RCC 7860 (cell line): ENCODE data around the gene ELF4.

Experiments used
- DNase-seq: peaks from one replicate; pipeline ENCODE4 v3.0.0-alpha.2; 2015; ENCODE audit warnings: low spot score
- FAIRE-seq: peaks from 2 replicates; lab custom pipeline; 2012; peaks lifted over from hg19 to GRCh38; lab: Jason Lieb, UNC

ELF4 gene

GRCh38 chrX:130115119-130115885 lies 5.0 kb upstream of the ELF4 start:
- FAIRE-seq (peak; percentile 99), DNase-seq (peak; percentile 93)

DNA sequence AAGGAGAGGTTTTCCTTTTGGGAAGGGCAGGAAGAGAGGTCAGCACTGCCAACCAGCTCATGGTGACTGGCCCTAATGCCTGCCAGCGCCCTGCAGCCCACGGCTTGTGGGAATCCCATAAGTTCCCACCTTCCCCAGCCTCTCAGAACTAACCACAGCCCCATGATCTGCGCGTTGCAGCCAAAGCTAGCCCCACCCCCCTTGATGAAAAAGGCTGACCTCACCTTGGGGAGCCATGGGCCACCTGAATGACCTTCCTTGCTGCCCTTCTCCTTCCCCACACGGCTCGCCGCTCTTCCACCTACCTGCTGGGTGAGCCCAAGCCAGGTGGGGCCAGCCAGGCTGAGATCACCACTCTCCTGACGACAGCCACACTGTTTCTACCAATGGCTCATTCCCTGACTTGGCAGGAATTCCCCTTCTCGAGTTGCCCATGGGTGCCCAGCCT lies 3.9 kb upstream of the ELF4 start:
- DNase-seq (peak; percentile 72), FAIRE-seq (peak; percentile 80)

- FAIRE-seq (no peak), DNase-seq (no peak)
Observed at GRCh38 chrX:130111220-130112154, 1.2 kb upstream of the ELF4 start.

DNA sequence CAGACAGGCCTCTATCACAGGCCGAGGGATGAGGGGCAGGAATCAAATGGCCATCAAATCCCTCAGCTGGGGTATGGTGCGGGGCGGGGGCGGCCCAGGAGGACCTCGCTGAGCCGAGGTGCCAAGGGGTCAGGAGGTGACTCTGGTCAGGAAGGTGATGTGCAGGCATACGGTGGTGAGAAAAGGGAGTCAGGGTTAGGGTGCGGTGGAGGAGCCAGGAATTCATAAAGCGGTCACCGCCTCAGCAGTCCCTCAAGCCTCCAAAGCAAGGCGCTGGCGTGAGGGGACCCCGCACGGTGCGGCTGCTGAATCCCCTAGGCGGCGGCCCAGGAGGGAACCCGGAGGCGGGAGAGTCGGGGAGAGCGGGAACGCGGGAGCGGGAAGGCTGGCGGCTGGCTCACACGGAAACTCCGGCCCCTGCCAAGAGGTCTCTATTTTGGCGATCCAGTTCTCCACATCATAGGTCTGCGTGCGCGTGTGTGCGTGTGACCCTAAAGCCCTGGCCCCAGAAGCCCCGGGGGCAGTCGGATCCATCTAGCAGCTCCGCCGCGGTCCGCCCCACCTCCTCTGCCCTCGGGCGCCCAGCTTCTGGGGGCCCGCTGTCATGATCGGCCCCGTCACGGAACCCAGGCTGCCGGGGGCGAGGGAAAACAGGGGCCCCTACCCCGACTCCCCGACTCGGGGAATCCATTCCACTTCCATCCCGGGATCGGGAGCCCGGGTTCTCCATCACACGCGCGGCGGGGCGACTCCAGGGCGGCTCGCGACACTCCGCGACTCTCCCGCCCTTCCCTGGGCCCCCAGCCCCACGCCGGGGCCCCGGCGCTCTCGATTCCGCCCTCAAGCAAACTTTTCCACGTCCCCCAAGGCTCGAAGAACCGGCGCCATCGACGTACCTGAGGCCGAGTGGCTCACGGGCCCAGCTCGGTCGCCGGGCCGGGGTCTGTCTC lies 593 bp downstream of the ELF4 start:
- no peak for DNase-seq
- FAIRE-seq, result no peak

- FAIRE-seq (peak; percentile 79), DNase-seq (peak; percentile 41)
Observed at GRCh38 chrX:130108647-130109428, 1.5 kb downstream of the ELF4 start.

- FAIRE-seq, result peak; percentile 74
Observed at GRCh38 chrX:130106071-130106470, 4.2 kb downstream of the ELF4 start.

GRCh38 chrX:130105244-130105643 lies 5.1 kb downstream of the ELF4 start:
- FAIRE-seq, result no peak

More at GRCh38 chrX:130106071-130106470, 4.2 kb downstream of the ELF4 start:
- peak; percentile 46 for DNase-seq

DNA sequence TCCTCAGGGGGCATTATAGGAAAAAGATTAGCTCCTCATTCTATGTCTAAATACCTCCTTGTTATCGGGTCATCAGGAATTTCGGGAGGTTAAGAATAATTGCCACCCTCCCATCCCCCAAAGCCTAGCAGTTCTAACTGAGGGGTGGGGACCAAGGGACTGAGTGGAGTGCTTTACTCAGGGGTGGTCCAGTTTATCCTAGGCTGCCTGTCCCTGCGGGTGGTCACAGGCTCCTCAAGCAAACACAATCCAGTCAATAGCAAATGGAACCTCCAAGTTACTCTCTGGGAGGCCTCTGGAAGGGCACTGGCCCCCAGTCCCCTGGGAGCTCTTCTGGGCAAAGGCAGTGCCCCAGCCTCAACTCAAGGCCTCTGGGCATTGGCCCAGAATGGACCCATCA lies 6.7 kb downstream of the ELF4 start:
- FAIRE-seq (no peak), DNase-seq (no peak)

More at GRCh38 chrX:130105244-130105643, 5.1 kb downstream of the ELF4 start:
- no peak for DNase-seq

DNA sequence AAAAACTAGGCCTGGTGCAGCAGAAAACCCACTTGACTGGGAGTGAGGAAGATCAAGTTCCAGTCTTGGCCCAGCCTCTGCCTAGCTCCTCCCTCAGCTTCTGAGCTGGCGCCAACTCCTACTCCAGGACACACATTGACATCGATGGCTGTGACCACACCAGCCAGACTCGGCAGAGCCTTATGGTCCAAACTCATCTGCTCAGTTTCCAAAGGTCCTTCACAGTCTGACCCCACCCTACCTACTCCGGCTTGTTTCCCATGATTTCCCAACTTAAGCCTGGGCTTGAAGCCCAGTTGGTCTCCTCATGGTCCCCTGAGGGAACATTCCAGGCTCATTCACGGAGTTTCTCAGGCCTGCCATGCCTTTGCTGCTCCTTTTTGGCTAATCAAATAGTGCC lies 10.1 kb downstream of the ELF4 start:
- FAIRE-seq (no peak), DNase-seq (no peak)

GRCh38 chrX:130098210-130098552 lies 12.1 kb downstream of the ELF4 start:
- FAIRE-seq, result no peak
- DNase-seq, result no peak

- DNase-seq, result no peak
- no peak for FAIRE-seq
Observed at GRCh38 chrX:130097507-130098209, 12.6 kb downstream of the ELF4 start.

DNA sequence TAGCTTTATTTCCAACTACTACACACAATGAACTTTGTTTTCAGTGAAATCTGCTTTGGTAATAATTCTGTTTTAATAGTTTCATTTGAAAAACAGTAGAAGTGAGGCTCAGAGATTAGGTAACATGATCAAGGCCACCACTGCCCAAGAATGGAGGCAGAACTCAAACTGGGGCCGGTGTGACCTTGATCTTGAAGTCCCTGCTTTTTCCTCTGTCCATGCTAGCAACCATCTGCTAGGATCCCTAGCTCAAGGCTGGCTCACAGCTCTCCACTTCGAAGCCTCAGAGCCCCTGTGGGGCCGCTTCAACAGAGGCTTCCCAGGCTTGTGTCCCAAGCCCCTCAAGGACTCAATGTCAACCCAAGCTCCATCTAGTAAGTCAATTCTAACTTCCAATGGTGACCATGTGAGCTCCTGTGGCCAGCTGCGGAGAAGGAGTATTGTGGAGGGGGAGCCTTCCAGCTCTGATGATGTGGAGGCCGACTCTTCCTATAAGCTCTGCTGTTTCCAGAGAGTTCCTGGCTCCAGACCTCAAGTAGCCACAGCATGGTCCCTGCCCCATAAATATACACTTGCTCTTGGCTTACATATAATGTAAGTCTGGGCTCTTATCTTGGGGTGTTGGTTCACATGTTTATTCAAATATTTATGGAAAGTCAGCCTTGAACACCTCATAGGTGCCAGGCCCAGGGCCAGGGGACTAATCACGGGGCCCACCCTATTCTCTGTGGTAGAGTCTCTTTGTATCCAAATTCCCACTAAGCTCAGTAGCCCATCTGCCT lies 14.9 kb downstream of the ELF4 start:
- DNase-seq (no peak), FAIRE-seq (no peak)

GRCh38 chrX:130094696-130095095 lies 15.6 kb downstream of the ELF4 start:
- FAIRE-seq (no peak), DNase-seq (no peak)

DNA sequence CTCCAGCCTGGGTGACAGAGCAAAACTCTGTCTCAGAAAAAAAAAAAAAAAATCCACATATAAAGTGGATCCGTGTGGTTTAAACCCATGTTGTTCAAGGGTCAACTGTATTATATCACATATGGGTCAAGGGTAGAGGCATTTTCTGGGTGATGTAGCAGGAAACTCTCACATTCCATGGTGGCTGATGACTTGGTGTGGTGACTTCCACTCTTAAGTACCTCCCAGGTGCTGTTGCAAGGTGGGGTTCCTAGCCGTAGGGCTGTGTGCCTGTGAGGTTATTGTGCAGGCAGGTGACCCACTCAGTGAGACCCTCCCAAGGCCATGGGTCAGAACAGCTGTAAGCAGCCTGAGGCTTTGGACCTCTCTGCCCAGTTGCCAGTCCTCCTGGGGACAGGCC lies 17.0 kb downstream of the ELF4 start:
- DNase-seq (no peak), FAIRE-seq (no peak)

GRCh38 chrX:130091980-130092522 lies 18.2 kb downstream of the ELF4 start:
- FAIRE-seq, result no peak

DNA sequence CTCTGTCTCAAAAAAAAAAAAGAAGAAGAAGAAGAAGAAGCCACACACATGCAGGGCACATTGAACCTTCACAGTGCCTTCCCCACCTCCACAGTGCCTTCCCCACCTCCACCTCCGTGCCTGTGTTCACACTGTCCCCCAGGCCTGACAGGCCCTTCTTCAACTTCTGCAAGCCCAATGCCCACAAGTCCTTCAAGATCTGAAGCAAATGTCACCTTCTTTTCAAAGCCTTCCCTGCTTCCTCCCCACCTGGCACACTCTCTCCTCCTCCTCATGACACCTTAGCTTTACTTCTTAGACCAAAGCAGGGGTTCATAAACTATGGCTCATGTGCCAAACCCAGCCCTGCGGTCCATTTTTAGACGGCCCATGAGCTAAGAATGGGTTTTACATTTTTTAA lies 19.9 kb downstream of the ELF4 start:
- FAIRE-seq (no peak), DNase-seq (no peak)

More at GRCh38 chrX:130091980-130092522, 18.2 kb downstream of the ELF4 start:
- no peak for DNase-seq

GRCh38 chrX:130086447-130087206 lies 23.7 kb downstream of the ELF4 start:
- DNase-seq, result no peak

More at GRCh38 chrX:130086447-130087206, 23.7 kb downstream of the ELF4 start:
- no peak for FAIRE-seq
